Activated CD4-positive, alpha-beta T cell treated with anti-CD3 and anti-CD28 coated beads for 36 hours (primary cell): ENCODE measurements around the gene ATAD5. TPM values are rescaled to one million over a fixed set of nuclear protein-coding genes. Genes with fewer than 3 reads are reported as not detected.

Source experiments
- ATAC-seq: fragments of 200-7000 bp; cut with Tn5 transposase; one replicate; pipeline ENCODE4 v1.10.0; 2021; ENCODE audit warnings: mild to moderate bottlenecking, moderate library complexity
- CTCF ChIA-PET: fragments of 350-600 bp; sonication (Branson Sonifier 250); formaldehyde crosslinking; loops from one replicate; lab custom pipeline; 2021; ENCODE audit warnings: antibody characterized with exemption; lab: Charles Lee
- POLR2A ChIA-PET: fragments of 350-600 bp; sonication (Branson Sonifier 250); formaldehyde crosslinking; loops from one replicate; lab custom pipeline; 2021; ENCODE audit warnings: antibody characterized with exemption, inconsistent platforms; lab: Charles Lee
- DNase-seq: peaks from one replicate; pipeline ENCODE4 v3.0.0-alpha.2; 2020
- H3K27ac Mint-ChIP-seq: one replicate; pipeline ENCODE4 v1.8.0; 2021; ENCODE audit warnings: mixed read lengths
- H3K27me3 Mint-ChIP-seq: one replicate; pipeline ENCODE4 v1.8.0; 2021; ENCODE audit warnings: mixed read lengths
- H3K36me3 Mint-ChIP-seq: one replicate; pipeline ENCODE4 v1.8.0; 2021; ENCODE audit warnings: low read depth, mixed read lengths
- H3K4me1 Mint-ChIP-seq: one replicate; pipeline ENCODE4 v1.8.0; 2021; ENCODE audit warnings: mixed read lengths
- H3K4me3 Mint-ChIP-seq: one replicate; pipeline ENCODE4 v1.8.0; 2021; ENCODE audit warnings: mild to moderate bottlenecking, moderate library complexity, mixed read lengths
- H3K9me3 Mint-ChIP-seq: one replicate; pipeline ENCODE4 v1.8.0; 2021; ENCODE audit warnings: low read depth, mixed read lengths
- intact Hi-C, 2 experiments: fragments of 100-400 bp; cut with DNase I in 1 of 2; cut with micrococcal nuclease in 1 of 2; formaldehyde crosslinking; loops; one replicate each; pipeline versions ENCODE4 v1.14.2 to v1.15.1; 2022 to 2024; cut with DNase I, micrococcal nuclease
- total RNA-seq, 2 experiments: library from RNA; stranded (reverse); gene quantifications; one replicate each; pipeline ENCODE4 v1.2.3, GENCODE V29; 2021

The ATAD5 gene
- total RNA-seq, 2 experiments from 2014 or later: 33.1 to 40.8 TPM

DNA sequence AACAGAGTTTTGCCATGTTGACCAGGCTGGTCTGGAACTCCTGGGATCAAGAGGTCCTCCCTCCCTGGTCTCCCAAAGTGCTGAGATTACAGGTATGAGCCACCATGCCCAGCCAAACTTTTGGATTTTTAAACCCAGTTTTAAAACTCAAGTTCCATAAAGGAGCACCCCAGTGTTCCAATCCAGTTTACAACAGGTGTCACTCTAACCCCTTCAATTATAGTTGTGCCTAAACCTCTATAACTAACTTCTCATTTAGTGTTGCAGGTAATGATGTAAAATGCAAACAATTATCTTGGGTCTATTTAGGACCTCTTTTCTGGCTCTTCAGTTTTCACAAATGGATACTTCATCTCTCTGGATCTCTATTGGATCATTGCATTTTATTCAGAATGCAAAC lies 82.2 kb downstream of the ATAD5 start:
- no peak overlapping the region for H3K27ac Mint-ChIP-seq
- no peak for DNase-seq
- H3K36me3 Mint-ChIP-seq: no peaks in the 10 kb centered on the region
- H3K4me3 Mint-ChIP-seq: no peak overlapping the region
- intact Hi-C loops: no loop called here
- ChIA-PET POLR2A (no interaction called here), CTCF (interaction anchor here (1.2 kb wide), 1 partner anchor 32 kb away, joined by 3 read pairs; no protein-coding TSS in a partner anchor)
- H3K4me1 Mint-ChIP-seq: peaks cover 2% of the 10 kb centered on the region
- H3K9me3 Mint-ChIP-seq: no peaks in the 10 kb centered on the region
- no peaks in the 10 kb centered on the region for H3K27me3 Mint-ChIP-seq
- no peak for ATAC-seq

- CTCF ChIA-PET: interaction anchor here (0.5 to 1.3 kb wide), 3 partner anchors 10 to 18 kb away, joined by 3 to 5 read pairs (median 3); partner anchors contain the start of gene TEFM
- H3K27me3 Mint-ChIP-seq: peaks cover 8% of the 10 kb centered on the region
- ATAC-seq (no peak), DNase-seq (no peak)
- H3K4me3 Mint-ChIP-seq: no peak overlapping the region
- POLR2A ChIA-PET: no interaction called here
- H3K36me3 Mint-ChIP-seq: no peaks in the 10 kb centered on the region
- intact Hi-C loops: no loop called here
- no peak overlapping the region for H3K27ac Mint-ChIP-seq
- no peaks in the 10 kb centered on the region for H3K9me3 Mint-ChIP-seq
- H3K4me1 Mint-ChIP-seq: no peaks in the 10 kb centered on the region
Observed at GRCh38 chr17:30915833-30916611, 84.3 kb downstream of the ATAD5 start.

DNA sequence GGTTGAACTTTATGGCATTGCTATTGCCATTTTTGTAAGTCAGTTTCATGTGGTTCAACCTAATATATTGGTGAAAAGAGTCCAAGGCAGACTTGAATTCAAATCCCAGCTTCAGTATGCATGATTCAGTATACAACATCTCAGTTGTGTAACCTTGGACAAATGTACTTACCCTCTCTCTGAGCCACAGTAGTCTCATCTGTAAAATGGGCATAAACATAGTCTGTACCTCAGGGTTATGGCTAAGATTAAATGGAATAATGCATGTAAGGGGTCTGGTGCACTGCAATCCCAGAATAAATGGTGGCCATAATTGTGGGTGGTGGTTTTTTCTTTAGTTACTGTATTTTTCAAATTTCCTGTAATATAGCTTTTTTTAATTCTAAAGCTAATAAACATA lies 85.3 kb downstream of the ATAD5 start:
- Mint-ChIP-seq H3K36me3 (no peaks in the 10 kb centered on the region), H3K9me3 (no peaks in the 10 kb centered on the region), H3K4me3 (no peak overlapping the region), H3K27me3 (peaks cover 14% of the 10 kb centered on the region), H3K27ac (no peak overlapping the region), H3K4me1 (peaks cover 4% of the 10 kb centered on the region)
- ChIA-PET POLR2A (no interaction called here), CTCF (interaction anchor here (0.8 kb wide), 1 partner anchor 299 kb away, joined by 3 read pairs; no protein-coding TSS in a partner anchor)
- intact Hi-C loops: no loop called here
- DNase-seq (no peak), ATAC-seq (no peak)

DNA sequence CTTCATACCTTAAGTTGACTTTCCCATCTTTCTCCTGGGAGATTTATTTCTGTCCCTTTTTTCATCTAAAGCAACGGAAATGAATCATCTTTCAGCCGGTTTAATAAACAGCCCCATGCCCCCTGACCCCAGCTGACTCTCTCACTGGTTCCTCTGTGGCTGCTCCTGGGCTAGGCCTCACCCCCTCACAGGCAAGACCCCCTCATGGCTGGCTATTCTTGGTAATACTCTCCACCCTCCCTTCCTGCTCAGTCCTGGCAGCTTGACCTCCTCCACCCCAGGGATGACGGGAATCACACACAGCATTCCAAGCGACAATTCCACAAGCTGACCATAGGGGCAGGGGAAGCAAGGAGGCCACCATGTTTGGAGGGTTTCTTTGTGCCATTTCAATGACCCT lies 88.5 kb downstream of the ATAD5 start:
- H3K36me3 Mint-ChIP-seq: peaks cover 2% of the 10 kb centered on the region
- ATAC-seq: no peak
- no peak for DNase-seq
- peaks cover 9% of the 10 kb centered on the region for H3K4me1 Mint-ChIP-seq
- CTCF ChIA-PET: no interaction called here
- H3K27me3 Mint-ChIP-seq: peaks cover 28% of the 10 kb centered on the region
- POLR2A ChIA-PET: no interaction called here
- intact Hi-C loops: no loop called here
- no peak overlapping the region for H3K27ac Mint-ChIP-seq
- H3K4me3 Mint-ChIP-seq: no peak overlapping the region
- H3K9me3 Mint-ChIP-seq: no peaks in the 10 kb centered on the region

- intact Hi-C loops: no loop called here
- ChIA-PET POLR2A (no interaction called here), CTCF (no interaction called here)
- Mint-ChIP-seq H3K4me3 (peak overlapping the region; percentile 31), H3K27ac (no peak overlapping the region), H3K4me1 (peaks cover 9% of the 10 kb centered on the region), H3K27me3 (peaks cover 30% of the 10 kb centered on the region), H3K9me3 (no peaks in the 10 kb centered on the region), H3K36me3 (peaks cover 2% of the 10 kb centered on the region)
- ATAC-seq (no peak), DNase-seq (no peak)
Observed at GRCh38 chr17:30920683-30921543, 89.1 kb downstream of the ATAD5 start.

GRCh38 chr17:30921544-30922196 lies 89.9 kb downstream of the ATAD5 start, which contains the start of gene ADAP2:
Gene ADAP2 (plus strand): TSS chr17:30921945. CDS start chr17:30922015, 70 bp downstream.
- intact Hi-C loops: no loop called here
- Mint-ChIP-seq H3K27me3 (peaks cover 34% of the 10 kb centered on the region), H3K27ac (no peak within 1 kb of the TSS), H3K36me3 (peaks cover 2% of the 10 kb centered on the region), H3K4me1 (peaks cover 9% of the 10 kb centered on the region), H3K9me3 (no peaks in the 10 kb centered on the region), H3K4me3 (peak within 1 kb of the TSS; percentile 48)
- ChIA-PET CTCF (no interaction called here), POLR2A (no interaction called here)
- no peak for ATAC-seq
- peak; percentile 10 for DNase-seq

DNA sequence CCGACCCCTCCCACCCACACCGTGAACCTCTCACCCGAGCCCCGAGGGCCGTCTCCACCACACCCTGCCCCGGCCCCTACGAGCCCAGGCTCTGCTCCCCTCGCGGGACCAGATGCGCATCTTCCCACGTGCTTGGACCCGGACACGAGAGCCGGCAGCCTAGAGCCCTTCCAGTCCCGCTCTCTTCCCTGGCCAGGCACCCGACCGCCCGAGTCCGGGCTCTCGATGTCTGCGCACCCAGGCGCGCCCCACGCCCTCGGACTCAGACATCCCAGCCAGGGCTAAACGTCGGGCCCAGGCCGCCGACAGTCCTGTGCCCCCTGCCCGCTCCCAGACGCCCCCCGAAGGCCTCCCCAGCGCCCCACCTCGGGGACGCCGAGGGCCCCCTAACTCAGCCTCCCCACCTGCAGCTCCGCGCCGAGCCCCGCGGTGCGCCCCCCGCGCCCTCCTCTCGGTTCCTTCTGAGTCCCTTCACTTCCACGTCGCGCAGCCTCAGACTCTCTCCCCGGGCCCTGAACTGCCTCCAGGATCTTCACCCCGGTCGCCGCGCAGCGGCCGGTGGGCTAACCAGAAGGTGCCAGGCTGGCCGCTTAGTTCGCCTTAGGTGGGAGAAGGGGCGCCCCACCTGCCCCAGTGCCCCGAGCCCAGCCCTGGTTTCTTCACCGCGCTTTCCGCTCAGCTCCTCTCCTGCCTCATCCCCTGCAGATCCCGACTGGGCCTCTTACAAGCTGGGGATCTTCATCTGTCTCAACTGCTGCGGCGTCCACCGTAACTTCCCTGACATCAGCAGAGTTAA lies 90.7 kb downstream of the ATAD5 start:
- ATAC-seq (peak; percentile 42), DNase-seq (peak; percentile 16)
- CTCF ChIA-PET: no interaction called here
- peaks cover 39% of the 10 kb centered on the region for H3K27me3 Mint-ChIP-seq
- H3K4me1 Mint-ChIP-seq: peaks cover 9% of the 10 kb centered on the region
- H3K27ac Mint-ChIP-seq: no peak overlapping the region
- intact Hi-C loops: loop anchor here in 1 of 2 experiments (1.0 kb wide), 1 partner anchor 49 kb away; the partner anchor contains the start of gene RNF135
- H3K36me3 Mint-ChIP-seq: peaks cover 2% of the 10 kb centered on the region
- no peaks in the 10 kb centered on the region for H3K9me3 Mint-ChIP-seq
- H3K4me3 Mint-ChIP-seq: peak overlapping the region; percentile 48
- POLR2A ChIA-PET: no interaction called here

GRCh38 chr17:30924341-30924740 lies 92.6 kb downstream of the ATAD5 start:
- ATAC-seq (no peak), DNase-seq (no peak)
- peaks cover 2% of the 10 kb centered on the region for H3K36me3 Mint-ChIP-seq
- ChIA-PET POLR2A (interaction anchor here (0.6 kb wide), 1 partner anchor 490 kb away, joined by 4 read pairs; no protein-coding TSS in a partner anchor), CTCF (interaction anchor here (0.6 to 1.5 kb wide), 2 partner anchors 46 to 288 kb away, joined by 3 to 5 read pairs; partner anchors contain the start of gene RNF135)
- H3K27ac Mint-ChIP-seq: no peak overlapping the region
- H3K4me1 Mint-ChIP-seq: peaks cover 9% of the 10 kb centered on the region
- H3K9me3 Mint-ChIP-seq: no peaks in the 10 kb centered on the region
- intact Hi-C loops: no loop called here
- no peak overlapping the region for H3K4me3 Mint-ChIP-seq
- peaks cover 39% of the 10 kb centered on the region for H3K27me3 Mint-ChIP-seq

DNA sequence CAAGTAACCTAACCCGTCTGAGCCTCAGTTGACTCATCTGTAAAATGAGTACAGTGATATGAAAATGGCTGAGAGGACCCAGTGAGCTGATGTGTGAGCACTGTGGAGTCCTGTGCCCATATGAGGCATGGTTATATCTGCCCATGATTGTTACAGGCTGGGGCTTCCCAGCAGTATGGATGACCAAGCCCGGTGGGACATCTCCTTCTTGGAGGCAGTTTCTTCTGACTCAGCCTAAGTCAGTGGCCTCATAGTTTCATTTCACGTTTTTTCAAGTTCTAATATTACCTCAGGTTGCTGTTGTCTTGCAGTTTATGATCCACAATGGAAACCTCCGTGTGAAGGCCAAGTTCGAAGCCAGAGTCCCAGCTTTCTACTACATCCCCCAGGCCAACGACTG lies 94.8 kb downstream of the ATAD5 start:
- H3K27me3 Mint-ChIP-seq: peaks cover 27% of the 10 kb centered on the region
- no peak for DNase-seq
- H3K9me3 Mint-ChIP-seq: no peaks in the 10 kb centered on the region
- ChIA-PET POLR2A (no interaction called here), CTCF (interaction anchor here (1.0 to 1.3 kb wide), 2 partner anchors 12 to 27 kb away, joined by 3 to 4 read pairs; no protein-coding TSS in a partner anchor)
- H3K27ac Mint-ChIP-seq: no peak overlapping the region
- no peak overlapping the region for H3K4me3 Mint-ChIP-seq
- peak; percentile 57 for ATAC-seq
- peaks cover 2% of the 10 kb centered on the region for H3K36me3 Mint-ChIP-seq
- H3K4me1 Mint-ChIP-seq: peaks cover 7% of the 10 kb centered on the region
- intact Hi-C loops: no loop called here

DNA sequence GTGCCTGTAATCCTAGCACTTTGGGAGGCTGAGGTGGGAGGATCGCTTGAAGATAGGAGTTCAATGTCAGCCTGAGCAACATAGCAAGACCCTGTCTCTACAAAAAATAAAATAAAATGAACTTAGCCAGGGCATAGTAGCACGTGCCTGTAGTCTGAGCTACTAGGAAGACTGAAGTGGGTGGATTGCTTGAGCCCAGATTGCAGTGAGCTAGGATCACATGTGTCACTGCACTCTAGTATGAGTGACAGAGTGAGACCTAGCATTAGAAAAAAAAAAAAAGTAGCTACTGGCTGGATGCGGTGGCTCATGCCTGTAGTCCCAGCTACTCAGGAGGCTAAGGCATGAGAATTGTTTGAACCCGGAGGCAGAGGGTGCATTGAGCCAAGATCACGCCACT lies 96.0 kb downstream of the ATAD5 start:
- DNase-seq (no peak), ATAC-seq (no peak)
- no peak overlapping the region for H3K27ac Mint-ChIP-seq
- ChIA-PET POLR2A (no interaction called here), CTCF (interaction anchor here (0.6 to 1.2 kb wide), 4 partner anchors 9 to 993 kb away, joined by 3 to 4 read pairs (median 4); no protein-coding TSS in a partner anchor)
- H3K4me3 Mint-ChIP-seq: no peak overlapping the region
- intact Hi-C loops: no loop called here
- peaks cover 2% of the 10 kb centered on the region for H3K4me1 Mint-ChIP-seq
- H3K36me3 Mint-ChIP-seq: peaks cover 1% of the 10 kb centered on the region
- H3K27me3 Mint-ChIP-seq: peaks cover 22% of the 10 kb centered on the region
- no peaks in the 10 kb centered on the region for H3K9me3 Mint-ChIP-seq
